ENCODE measurements around the gene BUD13. TPM values are rescaled to one million over a fixed set of nuclear protein-coding genes. Genes with fewer than 3 reads are reported as not detected.
A peak's percentile ranks its signal among the peaks of the same experiment; 100 is the strongest.

The BUD13 gene
- total and polyA plus RNA-seq, 2 of the 13 experiments (the other 11 are each of a cell fraction or from before 2014, with no cell fraction given), result 13.3 to 25.9 TPM

- TF ChIP-seq ZNF234 (CRISPR knock-in tag; conservative IDR thresholded peaks at IDR 0.05) (no peak), ZBTB38 (CRISPR knock-in tag; IDR thresholded peaks at IDR 0.05) (peak; percentile 87), FOXJ3 (CRISPR knock-in tag; IDR thresholded peaks at IDR 0.05; ENCODE audit: borderline replicate concordance) (peak; percentile 51; the same call in 1 of the 2 replicates), SMAD1 (CRISPR knock-in tag; IDR thresholded peaks at IDR 0.05; ENCODE audit: borderline replicate concordance, low read depth) (0 out of 2 replicates have a peak, but pooled peaks have one; percentile 65), HOXD1 (CRISPR knock-in tag; IDR thresholded peaks at IDR 0.05) (0 out of 2 replicates have a peak, but pooled peaks have one; percentile 41), ZNF18 (CRISPR knock-in tag; IDR thresholded peaks at IDR 0.05; ENCODE audit: insufficient replicate concordance) (no peak), ARNTL (CRISPR knock-in tag; IDR thresholded peaks at IDR 0.05) (0 out of 2 replicates have a peak, but pooled peaks have one; percentile 30), SIN3A (IDR thresholded peaks at IDR 0.05; ENCODE audit: borderline replicate concordance, low read depth, low read length) (peak; percentile 32; the same call in 1 of the 2 replicates), ZNF562 (CRISPR knock-in tag; IDR thresholded peaks at IDR 0.05; ENCODE audit: borderline replicate concordance) (no peak), ZNF446 (CRISPR knock-in tag; IDR thresholded peaks at IDR 0.05) (no peak; the same call in 1 of the 2 replicates), ARHGAP35 (CRISPR knock-in tag; IDR thresholded peaks at IDR 0.05; ENCODE audit: borderline replicate concordance) (no peak), TBX2 (CRISPR knock-in tag; IDR thresholded peaks at IDR 0.05; ENCODE audit: borderline replicate concordance) (peak; percentile 74; the same call in 1 of the 2 replicates), RFX5 (IDR thresholded peaks at IDR 0.05; ENCODE audit: low read depth, low read length) (no peak), RBAK (CRISPR knock-in tag; IDR thresholded peaks at IDR 0.05) (no peak), ZBTB33 (CRISPR knock-in tag; IDR thresholded peaks at IDR 0.05) (peak; percentile 70), RFX1 (IDR thresholded peaks at IDR 0.05) (no peak), ZNF577 (CRISPR knock-in tag; IDR thresholded peaks at IDR 0.05; ENCODE audit: borderline replicate concordance, low read depth) (no peak), ZSCAN31 (CRISPR knock-in tag; IDR thresholded peaks at IDR 0.05; ENCODE audit: low read depth) (peak; percentile 45; the same call in 1 of the 2 replicates), KLF15 (CRISPR knock-in tag; IDR thresholded peaks at IDR 0.05; ENCODE audit: borderline replicate concordance) (no peak), EZH2 (conservative IDR thresholded peaks at IDR 0.05; ENCODE audit: low read depth, low read length) (no peak), CERS6 (CRISPR knock-in tag; IDR thresholded peaks at IDR 0.05) (0 out of 2 replicates have a peak, but pooled peaks have one; percentile 37), NFATC3 (CRISPR knock-in tag; IDR thresholded peaks at IDR 0.05) (no peak), ZNF329 (CRISPR knock-in tag; IDR thresholded peaks at IDR 0.05; ENCODE audit: low read depth) (no peak), TGIF2 (CRISPR knock-in tag; IDR thresholded peaks at IDR 0.05) (peak; percentile 71), ATF1 (CRISPR knock-in tag; IDR thresholded peaks at IDR 0.05) (no peak), CC2D1A (CRISPR knock-in tag; IDR thresholded peaks at IDR 0.05) (no peak), KAT2B (IDR thresholded peaks at IDR 0.05; ENCODE audit: borderline replicate concordance, low read depth, low read length) (no peak)
Observed at GRCh38 chr11:116791002-116791812, 18.4 kb upstream of the BUD13 start (continued).

Measured in HepG2 (cell line).